NCI-H1694 treated with DMSO at 0.1 percent for 48 hours (cell line): Measurements from ENCODE around the gene LCLAT1.

ENCODE experiments used
- DNase-seq: peaks from one replicate; lab custom pipeline; 2025; lab: John Stamatoyannopoulos, UW

LCLAT1 gene

GRCh38 chr2:30645081-30645744 lies 198.2 kb downstream of the LCLAT1 start:
- no peak for DNase-seq

DNA sequence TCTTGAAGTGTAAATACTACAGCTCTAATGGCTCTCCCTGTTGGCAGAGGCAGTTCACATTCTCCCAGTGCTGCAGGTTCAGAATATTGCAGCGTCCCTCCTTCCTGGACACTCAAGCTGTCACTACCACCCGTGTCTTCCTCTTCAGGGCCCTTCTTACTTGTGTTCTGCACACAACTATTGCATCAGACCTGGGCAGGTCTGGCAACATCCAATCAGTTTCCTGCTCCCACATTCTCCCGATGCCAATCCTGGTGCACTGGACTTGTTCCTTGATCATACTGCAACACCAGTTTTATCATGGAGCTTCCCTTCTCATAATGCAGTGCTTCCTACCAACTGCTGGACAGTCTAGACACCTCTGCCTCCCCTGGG lies 198.7 kb downstream of the LCLAT1 start:
- no peak for DNase-seq

DNA sequence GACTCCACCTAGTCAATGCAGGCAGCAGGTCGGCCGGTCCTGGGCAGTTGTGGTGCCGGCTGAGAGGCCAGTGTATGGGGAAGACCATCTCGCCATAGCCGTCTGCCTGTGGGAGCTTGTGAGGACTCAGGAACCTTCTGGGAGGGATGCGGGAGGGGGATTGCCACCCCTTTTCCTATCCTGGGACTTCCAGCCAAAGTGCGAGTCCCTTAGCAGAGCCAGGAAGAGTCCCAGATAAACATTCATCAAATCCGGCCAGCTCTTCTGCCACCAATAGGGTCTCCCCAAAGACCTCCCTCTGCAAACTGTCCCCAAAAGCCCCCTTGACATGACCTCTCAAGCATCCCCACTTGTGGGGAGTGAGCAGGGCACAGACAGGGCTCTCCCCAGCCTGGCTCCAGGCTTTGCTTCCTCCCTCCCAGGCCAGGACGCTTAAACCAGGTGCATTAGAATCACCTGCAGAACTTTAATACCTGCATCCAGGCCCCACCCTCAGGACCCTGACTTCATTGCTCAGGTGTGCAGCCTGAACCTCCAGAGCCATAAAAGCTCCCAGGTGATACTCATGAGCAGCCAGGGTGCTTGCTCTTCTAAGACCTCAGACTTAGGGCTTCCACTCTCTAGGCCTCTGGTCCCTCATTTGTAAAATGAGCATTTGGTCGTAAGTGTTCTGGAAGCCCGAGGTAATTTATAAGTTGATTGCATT lies 200.9 kb downstream of the LCLAT1 start:
- no peak for DNase-seq

GRCh38 chr2:30649278-30649677 lies 202.2 kb downstream of the LCLAT1 start:
- DNase-seq = no peak

DNA sequence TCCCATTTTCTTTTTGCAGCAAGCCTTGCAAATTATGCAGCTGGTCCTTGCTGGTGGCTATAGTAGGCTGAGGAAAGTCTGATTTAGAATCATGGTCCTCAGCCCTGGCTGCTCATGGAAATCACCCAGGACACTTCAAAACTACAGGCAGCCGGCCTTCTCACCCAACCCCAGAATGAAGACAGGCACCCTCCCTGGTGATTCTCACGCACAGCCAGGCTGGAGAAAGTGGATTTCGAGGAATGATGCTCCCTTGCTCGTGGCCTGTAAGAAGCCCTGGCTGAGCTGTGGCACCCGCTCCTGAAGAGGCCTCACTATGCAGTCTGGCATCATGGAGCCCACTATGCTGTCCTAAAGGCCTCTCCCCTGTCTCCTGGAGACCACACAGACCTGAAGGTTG lies 202.8 kb downstream of the LCLAT1 start:
- DNase-seq = no peak

DNA sequence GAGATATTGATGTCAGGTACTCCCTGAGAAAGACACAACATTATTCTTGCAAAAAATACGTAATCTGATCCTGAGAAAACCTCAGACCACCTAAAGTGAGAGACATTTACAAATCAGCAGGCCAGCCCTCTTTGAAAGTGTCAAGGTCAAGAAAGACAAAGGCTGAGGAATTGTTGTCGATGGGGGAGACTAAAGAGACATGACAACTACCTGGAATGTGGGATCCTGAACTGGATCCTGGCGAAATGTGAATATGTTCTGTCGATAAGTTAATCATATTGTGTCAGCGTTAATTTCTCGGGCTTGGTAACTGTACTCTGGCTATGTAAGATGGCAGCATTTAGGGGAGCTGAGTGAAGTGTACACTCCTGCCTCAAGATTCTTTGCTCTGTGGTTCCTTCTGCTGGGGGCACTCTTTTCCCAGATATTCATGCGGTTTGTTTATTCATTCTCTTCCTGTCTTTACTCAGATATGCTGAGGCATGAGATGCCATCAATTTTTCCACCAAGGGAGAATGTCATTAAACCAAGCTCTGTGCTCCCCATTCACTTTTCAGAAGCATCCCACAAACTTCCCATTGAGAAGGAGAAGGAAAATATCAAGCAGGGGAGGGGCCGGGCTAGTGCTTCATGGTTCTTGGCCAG lies 205.3 kb downstream of the LCLAT1 start:
- DNase-seq = no peak

DNA sequence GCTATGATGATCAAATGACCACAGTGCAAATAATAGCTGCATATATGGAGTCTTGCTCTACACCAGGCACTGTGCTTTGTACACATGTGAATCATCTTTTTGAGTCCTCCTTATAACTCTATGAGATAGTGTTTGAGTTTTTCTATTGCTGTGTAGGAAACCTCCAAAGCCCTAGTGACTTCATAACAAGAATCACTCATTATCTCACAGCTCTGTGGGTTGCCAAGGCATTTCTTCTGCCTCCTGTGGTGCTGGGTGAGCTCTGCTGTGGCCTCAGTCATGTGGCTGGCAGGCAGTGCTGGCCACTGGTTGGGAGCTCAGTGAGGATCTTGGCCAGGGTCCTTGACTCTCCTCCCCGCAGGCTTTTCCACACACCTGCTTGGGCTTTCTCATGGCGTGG lies 206.8 kb downstream of the LCLAT1 start:
- no peak for DNase-seq

DNA sequence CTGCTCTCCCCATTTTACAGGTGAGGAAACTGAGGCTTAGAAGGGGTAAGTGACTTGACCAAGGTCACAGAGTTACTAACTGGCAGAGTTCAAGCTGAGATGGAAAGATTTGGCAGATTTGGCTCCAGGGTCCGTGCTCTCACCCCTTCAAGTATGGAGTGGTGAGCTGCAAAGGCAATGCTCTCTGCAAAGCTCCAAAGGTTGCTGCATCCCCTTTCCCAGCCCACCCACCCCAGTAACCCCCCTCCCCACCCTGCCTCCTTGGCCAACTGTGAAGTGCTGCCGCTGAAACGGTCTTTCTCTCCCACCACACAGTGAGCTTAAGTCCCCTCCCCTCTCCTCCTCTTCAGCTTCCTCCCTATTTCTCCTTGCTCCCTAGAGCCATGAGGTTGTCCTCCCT lies 207.4 kb downstream of the LCLAT1 start:
- no peak for DNase-seq

GRCh38 chr2:30655211-30655610 lies 208.2 kb downstream of the LCLAT1 start:
- DNase-seq = no peak

- DNase-seq = no peak
Measured at GRCh38 chr2:30655660-30656059, 208.6 kb downstream of the LCLAT1 start.

DNA sequence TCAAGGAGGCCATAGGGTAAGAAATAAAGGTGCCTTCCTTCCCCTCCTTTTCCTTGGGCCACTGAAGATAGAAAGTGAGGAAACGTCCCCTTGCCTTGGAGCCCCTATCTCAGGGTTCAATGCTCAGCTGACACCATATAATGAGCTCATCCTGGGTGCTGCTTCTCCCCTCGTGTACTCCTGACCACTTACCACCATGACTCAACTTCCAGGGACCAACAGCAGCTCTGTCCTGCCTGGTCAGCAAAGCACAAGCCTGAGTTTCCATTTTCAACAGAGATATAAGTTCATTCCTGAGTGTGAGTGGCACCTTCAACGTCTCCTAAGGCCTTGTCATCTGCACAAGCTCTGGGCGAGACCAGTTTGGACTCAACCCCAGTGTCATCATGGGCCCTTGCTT lies 209.0 kb downstream of the LCLAT1 start:
- no peak for DNase-seq

GRCh38 chr2:30661173-30662107 lies 214.4 kb downstream of the LCLAT1 start:
- no peak for DNase-seq

- no peak for DNase-seq
Measured at GRCh38 chr2:30662268-30663131, 215.5 kb downstream of the LCLAT1 start.

GRCh38 chr2:30663321-30663720 lies 216.3 kb downstream of the LCLAT1 start:
- DNase-seq = no peak

DNA sequence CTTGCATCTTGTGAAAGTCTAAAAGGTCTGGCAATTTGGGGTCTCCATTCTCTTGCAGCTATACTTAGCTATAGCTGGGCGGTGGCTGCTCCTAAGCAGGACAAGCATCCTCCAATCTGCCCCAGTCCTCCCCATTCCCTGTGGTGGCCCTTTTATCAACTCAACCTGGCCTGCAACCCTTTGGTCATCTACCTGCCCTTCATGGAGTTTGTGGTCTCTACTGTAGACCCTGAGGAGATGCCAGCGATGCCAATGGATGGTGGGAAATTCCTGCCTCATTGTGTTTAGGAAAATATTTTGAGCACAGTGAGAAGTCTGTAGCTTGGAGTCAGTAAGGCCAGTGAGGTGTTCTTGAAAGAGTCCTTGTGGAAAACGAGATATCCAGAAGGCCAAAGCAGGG lies 216.8 kb downstream of the LCLAT1 start:
- no peak for DNase-seq

GRCh38 chr2:30664761-30665358 lies 217.8 kb downstream of the LCLAT1 start:
- no peak for DNase-seq

DNA sequence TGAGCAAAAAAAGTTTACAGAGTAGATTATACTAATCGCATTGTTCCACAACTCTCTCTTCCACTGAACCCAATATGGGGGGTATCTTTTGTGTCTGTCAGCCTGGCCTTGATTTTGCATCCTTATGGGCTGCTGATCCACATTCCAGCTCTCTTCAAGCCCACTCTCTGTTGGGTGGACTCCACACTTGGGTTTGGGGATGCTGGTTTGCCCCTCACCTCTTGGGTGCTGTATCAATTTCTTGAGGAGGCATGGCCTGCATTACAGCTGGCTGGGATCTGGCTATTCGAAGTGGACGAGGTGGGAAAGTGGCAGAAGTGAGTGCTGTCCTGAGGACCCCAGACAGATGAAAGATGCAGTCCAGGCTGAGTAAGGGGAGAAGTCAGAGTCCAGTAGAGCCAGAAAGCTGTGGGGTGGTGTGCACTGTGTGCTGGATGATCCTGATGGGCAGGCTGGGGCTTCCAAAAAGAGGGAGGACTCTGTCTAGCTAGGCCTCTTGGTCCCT lies 218.8 kb downstream of the LCLAT1 start:
- no peak for DNase-seq

- DNase-seq = no peak
Measured at GRCh38 chr2:30666266-30666874, 219.3 kb downstream of the LCLAT1 start.

DNA sequence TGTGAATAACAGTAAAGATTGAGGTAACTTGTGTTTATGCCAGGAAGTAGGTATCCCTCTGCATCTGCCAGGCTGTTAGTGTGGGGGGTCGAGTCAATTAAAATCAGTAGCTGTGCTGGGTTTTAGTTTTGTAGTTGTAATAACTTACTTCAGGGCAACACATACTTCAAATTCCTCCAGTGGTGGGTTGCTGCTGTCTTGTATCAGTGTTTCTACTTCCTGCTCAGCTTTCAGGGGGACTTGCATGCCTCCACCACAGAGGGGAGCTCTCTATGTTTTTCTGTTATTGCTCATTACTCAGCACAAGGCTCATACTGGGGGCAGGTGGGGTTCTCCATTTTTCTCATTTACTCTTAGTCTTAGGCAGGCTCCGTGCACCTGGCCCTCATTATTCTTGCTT lies 223.4 kb downstream of the LCLAT1 start:
- DNase-seq = no peak

GRCh38 chr2:30673127-30673526 lies 226.1 kb downstream of the LCLAT1 start:
- DNase-seq = no peak
